ENCODE data around the gene OAS2.
"Not testable (repeated sequence)": the region's sequence is repeated elsewhere in the genome, so short reads cannot be mapped to it uniquely, and the experiment has no call there.

Gene OAS2

DNA sequence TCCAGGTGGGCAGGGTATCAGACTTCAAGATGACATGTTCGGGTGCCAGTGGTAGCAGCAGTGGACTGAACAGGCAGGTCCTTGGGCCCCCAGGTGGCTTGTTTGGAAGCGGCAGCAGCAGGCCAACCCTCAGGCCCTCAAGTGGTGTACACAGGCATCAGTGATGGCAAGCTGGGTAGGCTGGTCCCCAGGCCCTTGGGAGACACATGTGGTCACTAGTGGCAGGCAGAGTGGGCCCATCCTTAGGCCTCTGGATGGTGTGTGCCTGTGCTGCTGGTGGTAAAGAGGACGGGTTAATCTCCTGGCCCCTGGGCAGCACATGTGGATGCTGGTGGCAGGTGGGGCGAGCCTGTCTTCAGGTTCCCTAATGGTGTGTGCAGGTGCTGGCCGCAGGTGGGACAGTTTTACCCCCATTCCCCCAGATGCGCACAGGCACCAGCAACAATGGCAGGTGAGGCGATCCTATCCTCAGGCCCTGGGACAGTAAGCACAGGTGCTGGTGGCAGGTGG, 8.0 kb downstream of the OAS2 start:
- DNase-seq: no peak

DNA sequence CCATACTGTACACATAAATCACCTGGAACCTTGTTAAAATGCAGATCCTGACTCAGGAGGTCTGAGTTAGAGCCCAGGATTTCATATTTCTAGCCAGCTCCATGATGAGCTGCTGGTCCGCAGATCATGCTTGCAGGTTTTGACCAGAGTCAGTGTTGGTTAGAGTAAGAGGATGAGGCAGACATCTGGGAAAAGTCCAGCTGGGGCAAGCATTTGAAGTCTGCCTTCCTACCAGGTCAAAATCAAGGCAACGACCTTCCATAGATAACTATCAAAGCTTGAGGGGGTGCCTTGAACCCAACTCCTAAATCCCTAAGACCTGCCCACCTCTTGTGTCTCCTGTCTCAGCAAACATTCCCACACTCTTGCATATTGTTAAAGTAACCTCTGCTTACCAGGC, 9.2 kb downstream of the OAS2 start:
- DNase-seq: no peak

DNA sequence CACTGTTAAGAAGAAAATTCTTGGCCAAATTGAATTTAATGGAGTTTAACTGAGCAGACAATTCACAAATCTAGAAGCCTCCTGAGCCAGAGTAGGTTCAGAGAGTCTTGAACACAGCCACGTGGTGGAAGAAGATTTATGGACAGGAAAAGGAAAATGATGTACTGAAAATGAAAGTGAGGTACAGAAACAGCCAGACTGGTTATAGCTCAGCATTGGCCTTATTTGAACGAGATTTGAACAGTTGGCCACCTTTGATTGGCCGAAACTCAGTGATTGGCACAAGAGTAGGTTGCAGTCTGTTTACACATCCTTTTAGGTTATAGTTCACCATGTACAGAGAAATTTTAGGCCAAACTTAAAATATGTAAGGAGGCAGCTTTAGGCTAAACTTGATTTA, 9.9 kb downstream of the OAS2 start:
- DNase-seq: no peak

DNA sequence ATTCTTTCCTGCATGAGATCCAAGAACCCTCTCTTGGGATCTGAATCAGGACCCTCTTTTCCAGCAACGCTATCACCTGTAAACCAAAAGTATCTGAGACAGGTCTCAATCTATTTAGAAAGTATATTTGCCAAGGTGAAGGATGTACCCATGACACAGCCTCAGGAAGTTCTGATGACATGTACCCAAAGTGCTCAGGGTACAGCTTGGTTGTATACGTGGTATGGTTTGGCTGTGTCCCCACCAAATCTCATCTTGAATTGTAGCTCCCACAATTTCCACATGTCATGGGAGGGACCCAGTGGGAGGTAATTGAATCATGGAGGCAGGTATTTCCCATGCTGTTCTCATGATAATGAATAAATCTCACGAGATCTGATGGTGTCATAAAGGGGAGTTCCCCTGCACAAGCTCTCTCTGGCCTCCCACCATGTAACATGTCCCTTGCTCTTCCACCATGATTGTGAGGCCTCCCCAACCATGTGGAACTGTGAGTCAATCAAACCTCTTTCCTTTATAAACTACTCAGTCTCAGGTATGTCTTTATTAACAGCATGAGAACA, 10.6 kb downstream of the OAS2 start:
- not testable (repeated sequence) for DNase-seq

DNA sequence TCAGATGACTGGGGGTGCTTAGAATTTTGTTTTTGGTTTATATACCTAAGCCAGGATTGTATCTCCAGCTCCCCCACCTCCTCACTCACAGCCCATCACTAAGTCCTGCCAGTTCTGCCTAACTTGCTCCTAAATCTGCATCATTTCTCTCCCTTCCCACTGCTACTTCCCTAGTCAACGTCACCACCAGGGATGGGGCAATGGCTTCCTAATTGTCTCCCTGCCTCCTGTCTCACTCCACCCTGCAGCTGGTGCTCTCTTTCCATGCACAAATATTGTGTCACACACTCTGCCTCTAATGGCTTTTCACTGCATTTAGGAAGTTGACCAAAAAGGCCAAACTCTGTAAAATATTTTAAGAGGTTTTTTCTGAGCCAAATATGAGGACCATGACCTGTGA, 11.5 kb downstream of the OAS2 start:
- no peak for DNase-seq

DNA sequence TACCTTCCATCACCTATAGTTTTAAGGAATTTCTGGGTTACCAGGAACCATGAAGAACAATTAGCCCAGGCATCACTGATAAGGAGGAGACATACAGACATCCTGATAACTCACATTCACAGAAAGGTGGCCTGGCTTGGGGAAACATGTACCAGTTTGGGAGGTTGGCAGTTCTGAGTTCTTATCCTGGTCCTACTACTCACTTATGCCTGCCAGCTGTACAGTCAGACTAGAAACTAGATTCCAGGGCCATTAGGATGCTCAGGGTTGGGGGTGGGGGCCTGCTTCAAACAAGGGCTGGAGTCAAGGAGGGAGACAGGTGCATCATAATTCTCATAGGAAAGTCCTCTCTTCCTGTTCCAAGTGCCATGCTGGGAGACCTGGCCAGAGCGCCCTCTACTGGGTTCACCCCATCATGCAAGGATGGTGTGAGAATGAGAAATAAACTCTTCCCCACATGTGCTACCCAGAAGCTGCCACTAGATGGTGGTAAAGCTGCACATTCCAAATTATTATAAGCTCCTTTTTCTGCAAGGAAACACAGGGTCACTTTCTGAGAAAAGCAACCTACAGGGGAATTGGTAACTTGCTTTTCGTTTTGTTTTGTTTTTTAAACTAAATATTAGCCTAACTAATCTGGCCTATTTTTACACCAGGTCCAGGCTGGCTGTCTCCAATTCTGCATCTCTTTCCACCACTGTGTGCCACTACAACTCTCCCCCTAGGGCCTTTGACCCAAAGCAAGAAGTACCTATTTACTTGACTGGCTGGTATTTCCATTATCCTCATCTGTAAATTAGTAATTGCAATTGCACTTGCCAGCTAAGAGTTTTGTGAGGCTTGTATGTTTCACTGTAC, 14.5 kb downstream of the OAS2 start:
- DNase-seq: peak; percentile 80

DNA sequence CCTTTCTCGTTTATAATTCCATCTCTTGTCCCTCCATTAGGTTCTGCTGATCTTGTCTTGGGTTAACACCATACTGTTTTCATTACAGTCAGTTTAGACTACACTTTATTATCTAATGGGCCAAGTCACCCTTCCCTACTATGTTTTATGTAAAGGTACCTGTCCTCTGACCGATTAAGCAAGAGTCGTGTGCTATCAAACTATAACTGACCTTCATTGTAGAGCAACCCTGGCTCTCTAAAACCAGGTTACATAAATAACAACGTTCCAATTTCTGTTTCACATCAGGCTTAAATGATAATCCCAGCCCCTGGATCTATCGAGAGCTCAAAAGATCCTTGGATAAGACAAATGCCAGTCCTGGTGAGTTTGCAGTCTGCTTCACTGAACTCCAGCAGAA, 16.7 kb downstream of the OAS2 start:
- DNase-seq: no peak

DNA sequence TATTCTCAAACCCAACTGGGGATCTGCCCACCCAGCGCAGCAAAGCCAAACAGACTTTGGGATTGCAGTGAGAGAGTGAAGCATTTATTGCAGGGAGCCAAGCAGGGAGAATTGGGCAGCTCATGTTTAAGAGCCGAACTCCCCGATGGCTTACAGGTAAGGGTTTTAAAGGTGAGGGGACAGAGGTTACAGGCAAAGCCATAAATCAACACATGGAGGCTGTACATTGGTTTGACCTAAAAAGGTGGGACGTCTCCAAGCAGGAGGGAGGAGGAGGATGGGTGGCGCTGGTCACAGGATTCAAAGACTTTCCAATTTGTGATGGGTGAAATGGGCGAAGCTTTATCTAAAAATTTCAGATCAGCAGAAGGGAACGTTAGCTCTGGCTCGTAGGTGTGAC, 18.2 kb downstream of the OAS2 start:
- no peak for DNase-seq

DNA sequence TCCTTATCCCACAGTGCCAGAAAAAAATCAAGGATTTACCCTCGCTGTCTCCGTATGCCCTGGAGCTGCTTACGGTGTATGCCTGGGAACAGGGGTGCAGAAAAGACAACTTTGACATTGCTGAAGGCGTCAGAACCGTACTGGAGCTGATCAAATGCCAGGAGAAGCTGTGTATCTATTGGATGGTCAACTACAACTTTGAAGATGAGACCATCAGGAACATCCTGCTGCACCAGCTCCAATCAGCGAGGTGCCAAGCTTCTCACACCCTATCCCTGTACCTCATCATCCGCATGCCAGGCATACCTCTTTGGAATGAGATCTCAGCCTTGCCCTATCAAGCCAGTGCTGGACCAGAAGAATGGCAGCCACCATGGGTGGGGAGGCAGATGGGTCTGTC, 19.2 kb downstream of the OAS2 start:
- DNase-seq: no peak

DNA sequence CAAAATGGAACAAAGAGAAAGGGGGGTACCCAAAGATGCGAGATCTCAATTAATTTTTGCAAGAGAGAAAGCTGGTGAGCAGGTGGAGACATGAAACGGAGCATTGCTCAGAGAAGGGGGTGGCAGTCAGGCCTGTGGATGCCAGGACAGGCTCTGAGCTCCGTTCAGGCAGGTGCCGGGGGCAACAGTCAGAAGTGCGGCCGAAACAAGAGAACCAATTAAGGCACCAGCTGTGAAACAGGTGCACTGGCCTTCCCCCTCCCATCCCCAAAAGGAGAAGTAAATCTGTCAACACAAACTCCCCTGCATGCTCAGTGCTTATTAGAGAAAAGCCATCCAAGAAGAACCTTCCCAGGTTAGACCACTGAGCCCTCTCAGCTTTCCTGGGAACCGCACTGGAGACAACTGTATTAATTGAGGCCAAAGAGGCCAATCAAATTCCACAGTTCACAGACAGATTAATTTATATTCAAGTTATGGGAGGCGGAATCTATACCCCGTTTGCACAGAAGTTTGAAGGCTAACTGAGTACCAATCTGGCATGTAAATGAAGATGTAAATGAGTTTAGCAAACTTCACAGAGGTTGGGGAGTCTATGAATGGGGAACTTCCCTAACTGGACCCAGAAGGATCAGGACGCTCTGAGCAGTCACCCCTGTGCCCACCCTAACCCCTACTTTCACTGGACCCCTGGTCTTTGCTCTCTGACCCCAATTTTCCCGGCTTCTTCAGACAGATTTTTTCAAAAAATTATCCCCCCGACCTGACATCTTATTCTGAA, 20.9 kb downstream of the OAS2 start:
- DNase-seq: no peak

DNA sequence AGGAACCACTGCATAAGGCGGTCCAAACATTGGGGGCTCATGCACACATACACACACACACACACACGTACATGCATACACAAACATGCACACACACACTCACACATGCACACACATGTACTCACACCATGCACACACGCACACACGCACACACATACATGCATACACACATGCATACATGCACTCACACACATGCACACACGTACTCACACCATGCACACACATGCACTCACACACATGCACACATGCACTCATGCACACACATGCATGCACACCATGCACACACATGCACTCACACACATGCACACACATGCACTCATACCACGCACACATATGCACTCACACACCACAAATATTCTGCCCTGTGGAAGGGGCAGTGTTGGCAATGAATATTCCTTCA, 22.1 kb downstream of the OAS2 start:
- DNase-seq: no peak

DNA sequence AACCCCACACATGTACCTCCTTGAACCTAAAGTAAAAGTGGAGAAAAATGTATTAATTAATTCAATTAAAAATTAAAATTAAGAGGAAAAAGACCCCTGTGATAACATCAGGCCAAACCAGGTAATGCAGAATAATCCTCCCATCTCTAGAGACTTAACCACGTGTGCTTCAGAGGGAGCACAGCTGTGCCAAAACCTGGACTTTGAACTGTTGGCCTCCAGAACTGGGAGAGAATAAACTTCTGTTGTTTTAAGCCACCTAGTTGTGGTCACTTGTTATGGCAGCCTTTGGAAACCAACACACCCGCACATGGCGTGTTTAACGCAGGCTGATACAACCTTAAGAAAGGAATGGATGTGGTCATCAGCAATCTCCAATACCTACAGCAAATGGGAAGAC, 23.8 kb downstream of the OAS2 start:
- no peak for DNase-seq

DNA sequence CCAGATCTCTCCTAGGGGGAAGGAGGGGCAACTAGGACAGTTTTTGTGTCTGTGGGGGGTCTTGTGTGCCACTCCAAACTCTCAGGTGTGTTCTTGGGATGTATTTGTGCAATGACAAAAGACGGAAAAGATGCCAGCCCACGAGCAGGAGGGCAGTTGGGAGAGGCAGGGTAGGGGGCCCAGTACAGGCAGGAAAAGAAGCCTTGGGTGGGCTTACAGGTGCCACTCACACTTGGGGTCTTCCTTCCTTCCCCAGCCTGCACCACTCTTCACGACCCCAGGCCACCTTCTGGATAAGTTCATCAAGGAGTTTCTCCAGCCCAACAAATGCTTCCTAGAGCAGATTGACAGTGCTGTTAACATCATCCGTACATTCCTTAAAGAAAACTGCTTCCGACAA, 24.4 kb downstream of the OAS2 start:
- no peak for DNase-seq

DNA sequence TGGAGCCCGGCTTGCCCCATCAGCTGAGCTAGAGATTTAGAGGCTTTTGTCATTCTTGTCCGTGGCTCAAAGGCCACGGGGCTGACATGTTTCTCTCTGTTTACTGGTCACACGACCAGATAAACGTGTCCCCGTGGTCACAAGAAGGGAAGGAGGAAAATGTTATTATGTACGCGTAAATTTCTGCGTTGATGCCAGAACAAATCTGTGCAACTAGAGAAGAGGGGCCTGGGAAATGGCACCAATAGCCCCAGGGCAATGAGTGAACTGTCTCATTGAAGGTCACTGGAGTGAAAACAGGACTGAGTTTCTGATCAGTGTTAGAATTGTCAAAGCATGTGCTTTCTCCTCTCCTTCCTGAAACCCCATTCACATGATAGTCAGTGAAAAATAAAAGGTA, 25.3 kb downstream of the OAS2 start:
- DNase-seq: no peak

DNA sequence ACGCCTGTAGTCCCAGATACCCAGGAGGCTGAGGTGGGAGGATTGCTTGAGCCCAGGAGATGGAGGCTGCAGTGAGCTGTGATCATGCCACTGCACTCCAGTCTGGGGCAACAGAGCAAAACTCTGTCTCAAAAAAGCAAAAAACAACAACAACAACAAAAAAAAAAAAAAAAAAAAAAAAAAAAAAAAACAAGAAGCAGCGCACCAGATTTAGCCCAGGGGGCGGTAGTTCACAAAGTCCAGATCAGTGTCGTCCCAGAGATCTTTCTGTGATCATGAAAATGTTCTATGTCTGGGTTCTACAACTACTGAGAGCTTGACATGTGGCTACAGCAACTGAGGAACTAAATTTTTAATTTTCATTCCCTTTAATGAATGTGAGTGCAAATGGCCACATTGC, 27.4 kb downstream of the OAS2 start:
- DNase-seq: peak; percentile 2

DNA sequence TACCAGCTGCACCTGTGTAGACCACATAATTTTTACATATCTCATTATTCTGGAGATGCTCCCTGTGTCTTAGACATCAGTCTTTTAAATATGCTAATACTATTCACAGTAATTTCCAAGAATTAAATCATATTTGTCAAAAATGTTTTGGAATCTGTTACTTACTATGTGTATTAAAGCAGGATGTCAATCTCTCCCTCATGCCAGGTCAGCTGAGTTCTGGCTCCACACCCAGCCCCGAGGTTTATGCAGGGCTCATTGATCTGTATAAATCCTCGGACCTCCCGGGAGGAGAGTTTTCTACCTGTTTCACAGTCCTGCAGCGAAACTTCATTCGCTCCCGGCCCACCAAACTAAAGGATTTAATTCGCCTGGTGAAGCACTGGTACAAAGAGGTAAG, 27.9 kb downstream of the OAS2 start:
- DNase-seq: no peak

DNA sequence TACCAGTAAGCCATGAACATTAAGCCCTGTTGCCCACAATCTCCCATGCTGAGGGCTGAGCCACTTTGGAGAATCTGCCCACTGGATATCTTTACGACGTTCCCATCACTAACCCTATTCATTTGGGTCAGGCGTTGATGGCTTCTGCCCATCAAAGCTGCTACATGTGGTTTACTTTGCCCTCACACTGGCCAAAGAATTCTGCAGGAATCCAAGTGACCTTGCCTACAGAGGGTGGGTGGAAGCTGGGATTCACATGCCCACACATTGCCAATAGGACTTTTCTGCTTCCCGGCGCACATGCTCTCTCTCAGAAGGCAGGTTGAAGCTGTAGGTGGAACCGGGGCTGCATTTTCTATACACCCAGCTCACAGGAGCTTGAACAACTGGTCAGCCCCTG, 28.3 kb downstream of the OAS2 start:
- DNase-seq: no peak

DNA sequence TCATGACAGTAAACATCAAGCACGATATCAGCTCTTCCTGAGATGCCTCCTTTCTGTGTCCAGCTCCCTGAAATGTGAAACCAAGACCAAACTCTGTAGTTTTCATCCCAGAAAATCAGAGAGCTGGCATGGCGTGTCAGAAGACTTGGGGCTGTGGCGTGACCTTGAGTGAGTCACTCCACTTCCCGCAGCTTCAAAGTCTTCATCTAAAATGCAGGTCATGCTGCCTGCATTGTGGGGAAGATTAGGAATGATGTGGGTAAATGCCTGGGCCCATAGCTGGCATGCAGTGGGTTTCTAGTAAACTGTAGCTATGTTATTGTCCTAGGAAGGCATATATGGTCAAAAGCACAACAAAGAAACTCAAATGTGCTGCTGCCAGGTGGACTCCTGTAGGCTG, 28.8 kb downstream of the OAS2 start:
- no peak for DNase-seq

DNA sequence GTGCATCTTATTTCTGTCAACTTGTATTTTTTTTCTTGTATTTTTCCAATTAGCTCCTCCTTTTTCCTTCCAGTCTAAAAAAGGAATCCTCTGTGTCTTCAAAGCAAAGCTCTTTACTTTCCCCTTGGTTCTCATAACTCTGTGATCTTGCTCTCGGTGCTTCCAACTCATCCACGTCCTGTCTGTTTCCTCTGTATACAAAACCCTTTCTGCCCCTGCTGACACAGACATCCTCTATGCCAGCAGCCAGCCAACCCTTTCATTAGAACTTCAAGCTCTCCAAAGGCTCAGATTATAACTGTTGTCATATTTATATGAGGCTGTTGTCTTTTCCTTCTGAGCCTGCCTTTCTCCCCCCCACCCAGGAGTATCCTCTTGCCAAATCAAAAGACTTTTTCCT, 32.4 kb downstream of the OAS2 start:
- DNase-seq: no peak

DNA sequence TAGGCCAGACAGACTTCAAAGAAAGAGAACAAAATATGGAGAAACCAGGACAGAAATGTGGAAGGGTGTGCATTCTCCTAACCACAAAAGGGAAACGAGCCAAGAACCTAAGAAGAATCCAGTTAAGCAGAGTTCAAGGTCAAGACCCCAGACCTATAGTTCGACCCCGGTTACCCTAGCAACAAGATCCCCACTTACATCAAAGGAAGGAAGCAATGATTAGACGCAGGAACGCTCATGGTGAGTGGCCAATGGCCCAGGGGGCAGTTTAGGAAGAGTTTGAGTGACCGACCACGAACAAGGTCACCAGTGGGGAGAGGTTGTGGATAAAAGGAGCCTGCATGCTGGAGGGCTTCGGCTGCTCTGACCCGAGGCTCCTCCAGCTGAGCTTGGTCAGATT, 36.2 kb downstream of the OAS2 start:
- DNase-seq: no peak

DNA sequence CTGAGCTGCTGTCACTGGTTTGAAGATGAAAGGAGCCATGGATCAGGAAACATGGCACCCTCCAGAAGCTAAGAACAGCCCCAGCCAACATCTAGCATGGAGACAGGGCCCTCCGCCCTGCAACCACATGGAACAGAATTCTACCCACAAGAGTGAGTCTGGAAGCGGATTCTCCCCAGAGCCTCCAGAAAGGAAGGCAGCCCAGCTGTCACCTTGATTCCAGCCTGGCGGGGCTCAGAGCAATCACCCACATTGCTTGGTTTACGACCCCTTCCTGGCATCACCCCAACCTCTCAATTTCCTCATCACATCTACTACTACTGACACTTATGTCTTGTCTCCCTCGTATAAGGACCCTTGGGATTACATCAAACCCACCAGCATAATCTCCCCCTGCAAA, 38.5 kb downstream of the OAS2 start:
- no peak for DNase-seq

DNA sequence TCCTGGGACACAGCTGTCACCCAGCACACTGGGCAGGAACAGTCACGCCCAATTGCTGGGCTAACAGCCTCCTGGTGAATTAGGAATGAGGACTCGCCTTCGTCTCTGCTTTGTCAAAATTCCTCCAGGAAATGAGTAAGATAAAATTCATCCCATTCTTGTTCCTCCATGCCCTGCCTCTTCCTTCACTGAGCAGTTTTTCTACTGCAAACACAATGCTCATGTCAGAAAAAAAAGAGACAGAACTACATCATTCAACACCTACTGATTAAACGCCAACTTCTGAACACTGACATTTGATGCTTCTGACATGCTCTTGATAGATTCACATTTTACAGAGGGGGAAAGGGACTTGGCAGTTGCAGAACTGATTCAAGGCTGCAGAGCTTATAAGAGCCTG, 40.7 kb downstream of the OAS2 start:
- no peak for DNase-seq

DNA sequence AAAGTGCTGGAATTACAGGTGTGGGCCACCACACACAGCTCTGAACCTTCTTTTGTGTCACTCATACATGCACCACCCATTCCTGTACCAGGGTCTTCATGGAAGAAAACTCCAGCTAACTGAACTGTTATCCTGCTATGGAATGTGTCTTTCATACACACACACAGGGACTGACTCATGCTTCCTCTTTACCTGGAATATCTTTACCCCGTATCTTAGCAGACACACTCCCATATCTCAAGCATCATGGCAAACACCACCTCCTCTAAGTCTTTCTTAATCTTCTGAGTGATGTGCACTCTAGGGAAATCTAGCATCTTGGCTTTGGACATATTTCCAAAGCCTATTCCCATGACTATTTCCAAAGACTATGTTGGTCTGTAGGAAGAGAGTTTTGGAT, 43.2 kb downstream of the OAS2 start:
- no peak for DNase-seq

Data from hematopoietic multipotent progenitor cell treated with erythropoietin and hydrocortisone succinate and interleukin-3 and kit ligand, for 8 days (in vitro differentiated cells).